ENCODE measurements around the gene AIF1L. TPM values are rescaled to one million over a fixed set of nuclear protein-coding genes. Genes with fewer than 3 reads are reported as not detected.
"Not testable (repeated sequence)": the region's sequence is repeated elsewhere in the genome, so short reads cannot be mapped to it uniquely, and the experiment has no call there.

Gene AIF1L
- total and polyA plus RNA-seq, 5 donors from 2014 or later = 0.12 TPM; not detected in 4

DNA sequence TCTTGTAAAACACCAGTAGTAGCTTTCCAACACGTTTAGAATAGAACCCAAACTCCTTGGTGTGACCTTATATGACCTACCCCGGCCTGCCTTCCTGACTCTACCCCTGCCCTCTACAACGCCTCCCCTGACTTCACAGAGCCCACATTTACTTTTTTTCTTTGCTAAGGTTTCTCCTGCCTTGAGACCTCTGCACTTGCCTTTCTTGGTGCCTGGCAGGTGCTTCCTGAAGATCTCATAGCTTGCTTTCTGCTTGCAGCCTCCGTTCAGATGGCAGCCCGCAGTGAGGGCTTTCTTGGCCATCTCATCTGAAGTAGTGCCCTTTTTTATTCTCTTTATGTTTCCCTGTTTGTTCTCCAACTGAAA, 53.3 kb downstream of the AIF1L start:
- H3K9me3 Mint-ChIP-seq = no peaks in the 10 kb centered on the region
- no peak overlapping the region for H3K4me3 Mint-ChIP-seq
- H3K27me3 ChIP-seq (ENCODE audit: control insufficient read depth, insufficient read depth, low read length) = no peaks in the 10 kb centered on the region
- no peak overlapping the region for H3K27ac ChIP-seq (ENCODE audit: insufficient read depth, low read length, poor library complexity, severe bottlenecking)
- no peaks in the 10 kb centered on the region for H3K4me1 ChIP-seq (ENCODE audit: control insufficient read depth, insufficient read depth, low read length, poor library complexity, severe bottlenecking)
- no peak overlapping the region for H3K4me3 ChIP-seq (ENCODE audit: low read depth, low read length)
- H3K9me3 ChIP-seq (ENCODE audit: control insufficient read depth in 2 of 2, low read length in 2 of 2) = no peaks in the 10 kb centered on the region
- ATAC-seq (ENCODE audit: low read depth in 2 of 2) (no peak), DNase-seq (no peak)
- peak overlapping the region in 2 of 3 donors; percentile 42 to 79 for H3K27ac Mint-ChIP-seq
- H3K36me3 Mint-ChIP-seq = peaks cover 69% of the 10 kb centered on the region
- peaks cover 0 to 18% (median 14%) of the 10 kb centered on the region in 4 donors for H3K4me1 Mint-ChIP-seq
- peaks cover 97% of the 10 kb centered on the region for H3K36me3 ChIP-seq (ENCODE audit: control insufficient read depth, insufficient read depth, low read length)
- no peaks in the 10 kb centered on the region for H3K27me3 Mint-ChIP-seq

DNA sequence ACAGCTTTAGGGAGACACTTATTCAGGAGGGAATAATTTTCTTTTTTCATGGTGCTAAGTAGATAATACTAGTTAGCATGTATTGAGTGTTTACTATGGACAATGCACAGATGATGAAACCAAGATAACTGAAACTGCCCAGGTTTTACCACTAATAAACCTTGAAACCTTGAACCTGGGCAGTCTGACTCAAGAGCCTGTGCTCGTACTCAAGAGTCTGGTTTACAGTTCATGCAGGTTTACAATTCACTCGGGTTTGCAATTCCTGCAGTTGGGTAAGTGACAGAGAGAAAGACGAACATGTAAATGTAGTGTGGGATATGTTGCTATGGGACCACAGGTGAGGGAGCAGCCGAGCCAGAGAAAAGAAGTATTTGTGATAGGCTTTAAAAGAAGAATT, 57.3 kb downstream of the AIF1L start:
- Histone ChIP-seq H3K4me1 (ENCODE audit: control insufficient read depth, insufficient read depth, low read length, poor library complexity, severe bottlenecking) (no peaks in the 10 kb centered on the region), H3K27me3 (ENCODE audit: control insufficient read depth, insufficient read depth, low read length) (no peaks in the 10 kb centered on the region), H3K36me3 (ENCODE audit: control insufficient read depth, insufficient read depth, low read length) (peaks cover 75% of the 10 kb centered on the region), H3K4me3 (ENCODE audit: low read depth, low read length) (no peak overlapping the region), H3K9me3 (ENCODE audit: control insufficient read depth in 2 of 2, low read length in 2 of 2) (no peaks in the 10 kb centered on the region), H3K27ac (ENCODE audit: insufficient read depth, low read length, poor library complexity, severe bottlenecking) (no peak overlapping the region)
- H3K4me3 Mint-ChIP-seq = no peak overlapping the region
- ATAC-seq (ENCODE audit: low read depth in 2 of 2) (no peak), DNase-seq (no peak)
- peak overlapping the region in 2 of 3 donors; percentile 20 to 33 for H3K27ac Mint-ChIP-seq
- no peaks in the 10 kb centered on the region for H3K9me3 Mint-ChIP-seq
- H3K36me3 Mint-ChIP-seq = peaks cover 64% of the 10 kb centered on the region
- H3K4me1 Mint-ChIP-seq = peaks cover 0 to 30% (median 13%) of the 10 kb centered on the region in 4 donors
- H3K27me3 Mint-ChIP-seq = no peaks in the 10 kb centered on the region

DNA sequence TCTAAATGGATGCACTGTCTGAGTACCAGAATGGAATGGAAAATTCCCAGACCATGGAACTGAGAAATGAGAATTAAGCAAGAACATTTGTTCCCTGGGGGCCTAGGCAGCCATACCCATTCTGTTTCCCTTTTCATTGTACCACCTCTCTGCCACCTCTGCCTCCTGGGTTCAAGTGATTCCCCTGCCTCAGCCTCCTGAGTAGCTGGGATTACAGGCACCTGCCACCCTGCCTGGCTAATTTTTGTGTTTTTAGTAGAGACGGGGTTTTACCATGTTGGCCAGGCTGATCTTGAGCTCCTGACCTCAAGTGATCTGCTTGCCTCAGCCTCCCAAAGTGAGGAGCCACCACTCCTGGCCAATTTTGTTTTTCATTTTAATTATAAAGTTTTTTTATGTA, 62.3 kb downstream of the AIF1L start:
- H3K9me3 ChIP-seq (ENCODE audit: control insufficient read depth in 2 of 2, low read length in 2 of 2); H3K27me3 Mint-ChIP-seq; H3K27ac Mint-ChIP-seq; ATAC-seq (ENCODE audit: low read depth in 2 of 2); H3K27me3 ChIP-seq (ENCODE audit: control insufficient read depth, insufficient read depth, low read length); H3K27ac ChIP-seq (ENCODE audit: insufficient read depth, low read length, poor library complexity, severe bottlenecking); DNase-seq; H3K4me1 ChIP-seq (ENCODE audit: control insufficient read depth, insufficient read depth, low read length, poor library complexity, severe bottlenecking); H3K9me3 Mint-ChIP-seq; H3K4me3 ChIP-seq (ENCODE audit: low read depth, low read length); H3K4me3 Mint-ChIP-seq: not testable (repeated sequence)
- H3K36me3 Mint-ChIP-seq = peaks cover 46% of the 10 kb centered on the region
- H3K36me3 ChIP-seq (ENCODE audit: control insufficient read depth, insufficient read depth, low read length) = peaks cover 64% of the 10 kb centered on the region
- peaks cover 0 to 19% (median 12%) of the 10 kb centered on the region in 4 donors for H3K4me1 Mint-ChIP-seq

DNA sequence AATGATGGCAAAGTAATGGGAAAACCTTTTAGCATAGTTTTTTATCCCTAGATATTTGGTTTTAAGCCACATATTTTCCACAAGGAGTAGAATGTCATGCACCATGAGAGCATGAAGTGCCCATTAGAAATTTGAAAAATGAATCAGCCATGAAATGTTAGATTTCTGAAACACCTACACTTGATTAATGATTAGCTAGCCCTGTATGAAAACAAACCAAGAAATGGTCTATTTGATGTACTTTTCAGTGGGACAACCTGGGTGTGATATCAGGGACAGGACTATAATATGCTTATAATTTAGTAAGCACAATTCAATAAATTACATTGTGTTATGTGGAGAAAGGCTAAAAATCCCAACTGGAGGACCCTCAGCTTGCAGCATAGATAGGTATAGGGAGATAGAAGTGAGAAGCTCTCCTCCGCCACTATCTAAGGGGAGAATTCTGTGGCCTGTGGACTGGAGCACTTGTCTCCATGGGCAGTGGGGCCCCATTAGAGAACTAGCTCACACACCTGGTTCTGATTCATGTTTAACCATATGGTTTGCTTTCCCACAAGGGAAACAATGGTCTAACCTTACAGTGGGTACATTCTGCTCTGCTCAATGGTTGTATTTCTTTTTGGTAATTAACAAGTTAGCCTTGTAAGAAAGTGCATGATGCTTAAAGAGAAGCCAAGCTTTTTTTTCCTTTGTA, 64.2 kb downstream of the AIF1L start:
- ATAC-seq (ENCODE audit: low read depth in 2 of 2) (no peak), DNase-seq (no peak)
- Mint-ChIP-seq H3K9me3 (no peaks in the 10 kb centered on the region), H3K27me3 (no peaks in the 10 kb centered on the region), H3K4me1 (peaks cover 0 to 7% (median 4%) of the 10 kb centered on the region in 4 donors), H3K4me3 (no peak overlapping the region), H3K36me3 (peaks cover 39% of the 10 kb centered on the region), H3K27ac (no peak overlapping the region)
- Histone ChIP-seq H3K4me1 (ENCODE audit: control insufficient read depth, insufficient read depth, low read length, poor library complexity, severe bottlenecking) (no peaks in the 10 kb centered on the region), H3K4me3 (ENCODE audit: low read depth, low read length) (no peak overlapping the region), H3K27ac (ENCODE audit: insufficient read depth, low read length, poor library complexity, severe bottlenecking) (no peak overlapping the region), H3K27me3 (ENCODE audit: control insufficient read depth, insufficient read depth, low read length) (no peaks in the 10 kb centered on the region), H3K36me3 (ENCODE audit: control insufficient read depth, insufficient read depth, low read length) (peaks cover 70% of the 10 kb centered on the region), H3K9me3 (ENCODE audit: control insufficient read depth in 2 of 2, low read length in 2 of 2) (no peaks in the 10 kb centered on the region)

DNA sequence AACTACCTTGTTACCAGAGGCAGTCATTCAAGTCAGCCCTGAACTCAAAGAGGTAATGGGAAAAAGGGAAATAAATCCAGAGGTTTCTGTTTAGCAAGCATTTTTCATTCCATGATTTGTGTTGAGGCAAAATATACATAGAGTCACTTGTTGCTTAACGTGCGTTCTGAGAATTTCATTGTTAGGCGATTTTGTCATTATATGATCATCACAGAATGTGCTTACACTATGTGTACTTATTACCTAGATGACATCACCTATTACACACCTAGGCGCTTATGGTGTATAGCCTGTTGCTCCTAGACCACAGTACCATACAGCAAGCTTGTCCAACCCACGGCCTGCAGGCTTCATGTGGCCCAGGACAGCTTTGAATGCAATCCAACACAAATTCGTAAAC, 65.3 kb downstream of the AIF1L start:
- H3K36me3 ChIP-seq (ENCODE audit: control insufficient read depth, insufficient read depth, low read length) = peaks cover 71% of the 10 kb centered on the region
- no peak overlapping the region for H3K27ac ChIP-seq (ENCODE audit: insufficient read depth, low read length, poor library complexity, severe bottlenecking)
- no peaks in the 10 kb centered on the region for H3K27me3 ChIP-seq (ENCODE audit: control insufficient read depth, insufficient read depth, low read length)
- Mint-ChIP-seq H3K4me1 (peaks cover 4 to 5% (median 4%) of the 10 kb centered on the region in 4 donors), H3K9me3 (no peaks in the 10 kb centered on the region), H3K36me3 (peaks cover 42% of the 10 kb centered on the region), H3K27me3 (no peaks in the 10 kb centered on the region), H3K4me3 (no peak overlapping the region), H3K27ac (no peak overlapping the region)
- no peaks in the 10 kb centered on the region for H3K9me3 ChIP-seq (ENCODE audit: control insufficient read depth in 2 of 2, low read length in 2 of 2)
- no peak for DNase-seq
- H3K4me1 ChIP-seq (ENCODE audit: control insufficient read depth, insufficient read depth, low read length, poor library complexity, severe bottlenecking) = no peaks in the 10 kb centered on the region
- H3K4me3 ChIP-seq (ENCODE audit: low read depth, low read length) = no peak overlapping the region
- no peak for ATAC-seq (ENCODE audit: low read depth in 2 of 2)

DNA sequence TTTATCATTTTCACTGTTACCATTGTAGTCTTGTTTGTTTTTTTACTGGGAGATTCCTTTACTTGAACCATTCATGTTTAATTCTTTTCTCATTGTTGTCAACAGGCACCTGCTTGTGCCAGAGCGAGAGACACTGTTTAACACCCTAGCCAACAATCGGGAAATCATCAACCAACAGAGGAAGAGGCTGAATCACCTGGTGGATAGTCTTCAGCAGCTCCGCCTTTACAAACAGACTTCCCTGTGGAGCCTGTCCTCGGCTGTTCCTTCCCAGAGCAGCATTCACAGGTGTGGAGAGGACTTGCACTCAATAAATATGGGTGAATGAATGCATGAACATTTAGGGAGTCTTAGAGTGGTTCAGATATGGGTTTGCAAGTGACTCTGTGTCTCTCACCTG, 66.6 kb downstream of the AIF1L start:
- no peak overlapping the region for H3K4me3 ChIP-seq (ENCODE audit: low read depth, low read length)
- H3K4me1 Mint-ChIP-seq = peaks cover 5 to 13% (median 9%) of the 10 kb centered on the region in 4 donors
- H3K27ac Mint-ChIP-seq = peak overlapping the region in 1 of 3 donors; percentile 71
- H3K9me3 Mint-ChIP-seq = no peaks in the 10 kb centered on the region
- peaks cover 50% of the 10 kb centered on the region for H3K36me3 Mint-ChIP-seq
- no peak overlapping the region for H3K4me3 Mint-ChIP-seq
- no peaks in the 10 kb centered on the region for H3K4me1 ChIP-seq (ENCODE audit: control insufficient read depth, insufficient read depth, low read length, poor library complexity, severe bottlenecking)
- no peak overlapping the region for H3K27ac ChIP-seq (ENCODE audit: insufficient read depth, low read length, poor library complexity, severe bottlenecking)
- ATAC-seq (ENCODE audit: low read depth in 2 of 2) (no peak), DNase-seq (no peak)
- no peaks in the 10 kb centered on the region for H3K9me3 ChIP-seq (ENCODE audit: control insufficient read depth in 2 of 2, low read length in 2 of 2)
- H3K36me3 ChIP-seq (ENCODE audit: control insufficient read depth, insufficient read depth, low read length) = peaks cover 70% of the 10 kb centered on the region
- no peaks in the 10 kb centered on the region for H3K27me3 Mint-ChIP-seq
- no peaks in the 10 kb centered on the region for H3K27me3 ChIP-seq (ENCODE audit: control insufficient read depth, insufficient read depth, low read length)

DNA sequence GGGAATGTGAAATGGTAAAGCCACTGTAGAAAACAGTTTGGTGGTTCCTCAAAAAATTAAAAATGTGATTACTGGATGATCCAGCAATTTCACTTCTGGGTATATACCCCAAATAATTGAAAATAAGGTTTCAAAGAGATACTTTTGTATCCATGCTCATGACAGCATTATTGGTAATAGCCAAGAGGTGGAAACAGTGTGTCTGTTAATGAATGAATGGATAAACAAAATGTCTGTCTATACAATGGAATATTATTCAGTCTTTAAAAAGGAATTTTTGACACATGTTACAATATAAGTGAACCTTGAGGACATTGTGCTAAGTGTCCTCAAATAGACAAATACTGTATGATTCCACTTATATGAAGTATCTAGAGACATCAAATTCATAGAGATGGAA, 69.2 kb downstream of the AIF1L start:
- H3K27me3 ChIP-seq (ENCODE audit: control insufficient read depth, insufficient read depth, low read length) = no peaks in the 10 kb centered on the region
- H3K9me3 ChIP-seq (ENCODE audit: control insufficient read depth in 2 of 2, low read length in 2 of 2) = no peaks in the 10 kb centered on the region
- no peak for ATAC-seq (ENCODE audit: low read depth in 2 of 2)
- Mint-ChIP-seq H3K4me1 (peaks cover 6 to 13% (median 9%) of the 10 kb centered on the region in 4 donors), H3K36me3 (peaks cover 50% of the 10 kb centered on the region), H3K9me3 (no peaks in the 10 kb centered on the region), H3K27me3 (no peaks in the 10 kb centered on the region), H3K27ac (peak overlapping the region in 1 of 3 donors; percentile 53), H3K4me3 (no peak overlapping the region)
- H3K27ac ChIP-seq (ENCODE audit: insufficient read depth, low read length, poor library complexity, severe bottlenecking) = no peak overlapping the region
- H3K4me1 ChIP-seq (ENCODE audit: control insufficient read depth, insufficient read depth, low read length, poor library complexity, severe bottlenecking) = no peaks in the 10 kb centered on the region
- H3K4me3 ChIP-seq (ENCODE audit: low read depth, low read length) = no peak overlapping the region
- DNase-seq = no peak
- H3K36me3 ChIP-seq (ENCODE audit: control insufficient read depth, insufficient read depth, low read length) = peaks cover 56% of the 10 kb centered on the region

DNA sequence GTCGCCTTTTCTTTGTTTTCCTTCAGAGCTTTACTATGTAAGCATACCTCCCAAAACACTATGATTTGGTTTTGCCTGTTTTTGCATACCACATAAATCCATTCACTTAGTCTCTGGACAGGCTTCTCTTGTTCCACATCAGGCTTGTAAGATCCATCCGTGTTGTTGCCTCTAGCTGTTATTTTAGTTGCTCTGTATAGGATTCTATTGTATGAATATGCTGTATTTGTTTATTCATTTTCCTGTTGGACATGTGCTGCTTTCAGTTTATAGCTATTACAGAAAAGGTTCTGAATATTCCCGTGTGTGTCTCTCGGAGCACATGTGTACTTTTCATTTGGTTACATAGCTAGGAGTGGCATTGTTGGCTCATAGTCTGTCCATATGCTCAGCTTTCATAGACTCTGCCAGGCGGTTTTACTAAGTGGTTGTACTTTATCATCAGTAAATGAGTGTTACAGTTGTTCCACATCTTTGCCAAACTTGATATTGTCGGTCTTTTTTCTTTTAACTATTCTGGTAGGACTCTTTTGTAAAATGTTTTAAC, 70.9 kb downstream of the AIF1L start:
- H3K9me3 ChIP-seq (ENCODE audit: control insufficient read depth in 2 of 2, low read length in 2 of 2) = no peaks in the 10 kb centered on the region
- DNase-seq (no peak), ATAC-seq (ENCODE audit: low read depth in 2 of 2) (no peak)
- Mint-ChIP-seq H3K36me3 (peaks cover 55% of the 10 kb centered on the region), H3K4me3 (no peak overlapping the region), H3K27ac (peak overlapping the region in 1 of 3 donors; percentile 14), H3K9me3 (no peaks in the 10 kb centered on the region), H3K4me1 (peaks cover 6 to 13% (median 9%) of the 10 kb centered on the region in 4 donors), H3K27me3 (no peaks in the 10 kb centered on the region)
- no peaks in the 10 kb centered on the region for H3K4me1 ChIP-seq (ENCODE audit: control insufficient read depth, insufficient read depth, low read length, poor library complexity, severe bottlenecking)
- H3K36me3 ChIP-seq (ENCODE audit: control insufficient read depth, insufficient read depth, low read length) = peaks cover 52% of the 10 kb centered on the region
- no peak overlapping the region for H3K4me3 ChIP-seq (ENCODE audit: low read depth, low read length)
- no peak overlapping the region for H3K27ac ChIP-seq (ENCODE audit: insufficient read depth, low read length, poor library complexity, severe bottlenecking)
- no peaks in the 10 kb centered on the region for H3K27me3 ChIP-seq (ENCODE audit: control insufficient read depth, insufficient read depth, low read length)
